ENCODE results near the gene GCNT1. TPM values are rescaled to one million over a fixed set of nuclear protein-coding genes. Genes with fewer than 3 reads are reported as not detected.
"Not testable (repeated sequence)": the region's sequence is repeated elsewhere in the genome, so short reads cannot be mapped to it uniquely, and the experiment has no call there.

GCNT1 gene
- total RNA-seq, 1 experiment from 2014 or later = 5.5 TPM

- no peak for DNase-seq (ENCODE audit: low read depth)
Observed at GRCh38 chr9:76443887-76444286, 15.1 kb upstream of the GCNT1 start.

GRCh38 chr9:76444322-76444929 lies 14.6 kb upstream of the GCNT1 start:
- no peak for DNase-seq (ENCODE audit: low read depth)

GRCh38 chr9:76445976-76446375 lies 13.0 kb upstream of the GCNT1 start:
- no peak for DNase-seq (ENCODE audit: low read depth)

- no peak for DNase-seq (ENCODE audit: low read depth)
Observed at GRCh38 chr9:76448501-76448900, 10.5 kb upstream of the GCNT1 start.

- peak; percentile 74 for DNase-seq (ENCODE audit: low read depth)
Observed at GRCh38 chr9:76451234-76451633, 7.7 kb upstream of the GCNT1 start.

- no peak for DNase-seq (ENCODE audit: low read depth)
Observed at GRCh38 chr9:76452839-76453238, 6.1 kb upstream of the GCNT1 start.

GRCh38 chr9:76453785-76454184 lies 5.2 kb upstream of the GCNT1 start:
- DNase-seq (ENCODE audit: low read depth) = no peak

GRCh38 chr9:76454311-76454710 lies 4.7 kb upstream of the GCNT1 start:
- DNase-seq (ENCODE audit: low read depth) = no peak

GRCh38 chr9:76456202-76456926 lies 2.6 kb upstream of the GCNT1 start:
- DNase-seq (ENCODE audit: low read depth) = peak; percentile 81

GRCh38 chr9:76459694-76460635 lies 983 bp downstream of the GCNT1 start:
- peak; percentile 65 for DNase-seq (ENCODE audit: low read depth)

GRCh38 chr9:76462126-76462525 lies 3.1 kb downstream of the GCNT1 start:
- no peak for DNase-seq (ENCODE audit: low read depth)

- no peak for DNase-seq (ENCODE audit: low read depth)
Observed at GRCh38 chr9:76463211-76463610, 4.2 kb downstream of the GCNT1 start.

- DNase-seq (ENCODE audit: low read depth) = no peak
Observed at GRCh38 chr9:76464706-76465105, 5.7 kb downstream of the GCNT1 start.

- DNase-seq (ENCODE audit: low read depth) = no peak
Observed at GRCh38 chr9:76465442-76466298, 6.7 kb downstream of the GCNT1 start.

GRCh38 chr9:76466299-76466605 lies 7.3 kb downstream of the GCNT1 start:
- DNase-seq (ENCODE audit: low read depth) = no peak

- DNase-seq (ENCODE audit: low read depth) = no peak
Observed at GRCh38 chr9:76474419-76474818, 15.4 kb downstream of the GCNT1 start.

- no peak for DNase-seq (ENCODE audit: low read depth)
Observed at GRCh38 chr9:76475686-76476085, 16.7 kb downstream of the GCNT1 start.

- not testable (repeated sequence) for DNase-seq (ENCODE audit: low read depth)
Observed at GRCh38 chr9:76477818-76478217, 18.8 kb downstream of the GCNT1 start.

- DNase-seq (ENCODE audit: low read depth) = no peak
Observed at GRCh38 chr9:76478226-76478625, 19.2 kb downstream of the GCNT1 start.

GRCh38 chr9:76479337-76479736 lies 20.4 kb downstream of the GCNT1 start:
- not testable (repeated sequence) for DNase-seq (ENCODE audit: low read depth)

- DNase-seq (ENCODE audit: low read depth) = no peak
Observed at GRCh38 chr9:76486151-76486550, 27.2 kb downstream of the GCNT1 start.

Measured in Daoy (cell line).